Measurements from ENCODE around the gene TMEM203.

The TMEM203 gene

GRCh38 chr9:137188086-137188489, 17.4 kb downstream of the TMEM203 start:
- DNase-seq (ENCODE audit: low spot score): no peak
- in situ Hi-C loops (cut with MboI; ENCODE audit: low sequenced_read_pairs, unreplicated experiment): no loop called here
- no peak for TF ChIP-seq CTCF (IDR thresholded peaks at IDR 0.05; ENCODE audit: borderline replicate concordance, control extremely low read depth, extremely low read depth, insufficient read depth, missing control alignments)

DNA sequence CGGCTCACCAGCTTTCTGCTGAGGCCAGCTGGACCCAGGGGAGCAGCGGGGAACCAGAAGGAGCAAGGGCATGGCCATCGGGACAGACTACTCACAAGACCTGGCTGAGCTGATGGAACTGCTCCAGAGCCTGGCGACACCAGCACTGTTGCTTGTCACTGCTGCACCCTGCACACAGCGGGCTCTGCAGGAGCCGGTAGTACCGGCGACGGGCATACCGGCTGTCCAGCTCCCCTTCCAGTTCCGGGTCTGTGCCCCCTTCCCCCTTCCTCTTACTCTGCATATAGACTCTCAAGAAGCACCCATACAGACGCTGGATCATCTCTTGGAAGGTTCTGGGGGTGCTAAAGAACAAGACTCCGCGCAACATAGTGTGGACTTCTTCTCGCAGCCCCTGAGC, 18.1 kb downstream of the TMEM203 start:
- no peak for TF ChIP-seq CTCF (IDR thresholded peaks at IDR 0.05; ENCODE audit: borderline replicate concordance, control extremely low read depth, extremely low read depth, insufficient read depth, missing control alignments)
- DNase-seq (ENCODE audit: low spot score): no peak
- in situ Hi-C loops (cut with MboI; ENCODE audit: low sequenced_read_pairs, unreplicated experiment): no loop called here

DNA sequence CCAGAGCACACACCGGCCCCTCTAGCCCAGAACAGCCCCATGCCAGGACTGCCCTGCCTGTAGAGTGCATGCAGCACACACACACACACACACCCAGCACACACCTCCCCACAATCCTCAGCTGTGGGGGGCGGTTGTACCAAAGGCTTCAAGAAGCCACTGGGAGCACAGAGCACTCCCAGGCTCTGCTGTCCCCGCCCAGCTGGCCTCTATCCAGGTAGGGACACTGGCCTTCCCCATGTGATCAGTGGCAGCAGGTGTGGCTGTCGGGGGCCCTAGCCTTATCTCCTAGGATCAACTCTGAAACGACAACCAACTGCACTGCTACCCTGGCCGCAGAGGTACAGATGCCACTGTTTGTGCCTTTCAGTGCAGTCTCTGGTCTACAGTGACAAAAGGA, 19.1 kb downstream of the TMEM203 start:
- DNase-seq (ENCODE audit: low spot score): no peak
- no peak for TF ChIP-seq CTCF (IDR thresholded peaks at IDR 0.05; ENCODE audit: borderline replicate concordance, control extremely low read depth, extremely low read depth, insufficient read depth, missing control alignments)
- in situ Hi-C loops (cut with MboI; ENCODE audit: low sequenced_read_pairs, unreplicated experiment): no loop called here

- no peak for DNase-seq (ENCODE audit: low spot score)
- in situ Hi-C loops (cut with MboI; ENCODE audit: low sequenced_read_pairs, unreplicated experiment): no loop called here
- no peak for TF ChIP-seq CTCF (IDR thresholded peaks at IDR 0.05; ENCODE audit: borderline replicate concordance, control extremely low read depth, extremely low read depth, insufficient read depth, missing control alignments)
Observed at GRCh38 chr9:137185921-137186320, 19.5 kb downstream of the TMEM203 start.

DNA sequence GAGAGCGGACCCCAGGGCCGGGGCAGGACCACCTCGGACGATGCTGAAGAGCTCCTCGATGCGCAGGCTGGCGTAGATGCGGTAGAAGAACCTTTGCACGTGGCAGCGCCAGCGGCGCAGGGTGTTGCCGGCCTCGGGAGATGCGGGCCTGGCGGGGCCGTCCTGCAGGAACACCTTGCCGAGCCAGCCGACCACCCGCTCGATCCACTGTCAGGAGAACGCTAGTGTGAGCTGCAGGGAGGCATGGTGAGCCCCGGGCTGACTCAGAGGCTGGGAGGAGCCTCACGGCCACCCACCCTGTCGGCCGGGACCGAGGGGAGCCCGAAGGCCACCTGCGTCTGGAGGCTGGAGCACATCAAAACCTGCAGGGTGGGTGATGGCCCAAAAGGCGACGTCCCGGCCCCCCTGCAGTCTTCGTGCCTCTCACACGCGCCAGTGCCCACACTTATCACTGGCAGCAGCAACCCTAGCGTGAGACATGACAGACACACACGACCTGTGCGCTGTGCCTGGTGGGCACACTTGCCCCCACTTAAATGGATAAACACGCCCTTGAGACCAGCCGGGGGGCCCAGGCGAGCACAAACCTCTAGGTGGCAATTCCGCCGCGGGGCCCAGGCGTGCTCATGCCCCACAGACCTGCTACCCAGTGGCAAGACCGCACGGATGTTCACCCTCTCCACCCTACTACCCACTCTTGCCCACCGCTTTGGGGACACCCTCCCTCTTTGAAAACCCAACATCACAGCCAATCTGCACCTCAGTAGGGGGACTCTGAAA, 20.4 kb downstream of the TMEM203 start:
- no peak for DNase-seq (ENCODE audit: low spot score)
- TF ChIP-seq CTCF (IDR thresholded peaks at IDR 0.05; ENCODE audit: borderline replicate concordance, control extremely low read depth, extremely low read depth, insufficient read depth, missing control alignments): no peak
- in situ Hi-C loops (cut with MboI; ENCODE audit: low sequenced_read_pairs, unreplicated experiment): no loop called here

- in situ Hi-C loops (cut with MboI; ENCODE audit: low sequenced_read_pairs, unreplicated experiment): no loop called here
- TF ChIP-seq CTCF (IDR thresholded peaks at IDR 0.05; ENCODE audit: borderline replicate concordance, control extremely low read depth, extremely low read depth, insufficient read depth, missing control alignments): no peak
- no peak for DNase-seq (ENCODE audit: low spot score)
Observed at GRCh38 chr9:137183980-137184595, 21.4 kb downstream of the TMEM203 start.

All from GM13976 (cell line).